Gastroesophageal sphincter (tissue), 3 donors: ENCODE data around the gene WIPF2.

ENCODE experiments used
- POLR2AphosphoS5 ChIP-seq: sonication (generic); formaldehyde crosslinking; IDR thresholded peaks from one replicate; pipeline ENCODE4 v1.6.1; 2017; ENCODE audit warnings: antibody characterized with exemption
- TF ChIP-seq, protein P1 (sequence below), 4 experiments: fragments of 200-600 bp in 2 of 4; fragments of 450-650 bp in 2 of 4; sonication (generic) in 1 of 4; IDR thresholded peaks; one replicate each; pipeline ENCODE4 v1.5.1; 2017 to 2019; ENCODE audit warnings: antibody characterized with exemption in 4 of 4, mild to moderate bottlenecking in 2 of 4, moderate library complexity in 2 of 4

DNA sequence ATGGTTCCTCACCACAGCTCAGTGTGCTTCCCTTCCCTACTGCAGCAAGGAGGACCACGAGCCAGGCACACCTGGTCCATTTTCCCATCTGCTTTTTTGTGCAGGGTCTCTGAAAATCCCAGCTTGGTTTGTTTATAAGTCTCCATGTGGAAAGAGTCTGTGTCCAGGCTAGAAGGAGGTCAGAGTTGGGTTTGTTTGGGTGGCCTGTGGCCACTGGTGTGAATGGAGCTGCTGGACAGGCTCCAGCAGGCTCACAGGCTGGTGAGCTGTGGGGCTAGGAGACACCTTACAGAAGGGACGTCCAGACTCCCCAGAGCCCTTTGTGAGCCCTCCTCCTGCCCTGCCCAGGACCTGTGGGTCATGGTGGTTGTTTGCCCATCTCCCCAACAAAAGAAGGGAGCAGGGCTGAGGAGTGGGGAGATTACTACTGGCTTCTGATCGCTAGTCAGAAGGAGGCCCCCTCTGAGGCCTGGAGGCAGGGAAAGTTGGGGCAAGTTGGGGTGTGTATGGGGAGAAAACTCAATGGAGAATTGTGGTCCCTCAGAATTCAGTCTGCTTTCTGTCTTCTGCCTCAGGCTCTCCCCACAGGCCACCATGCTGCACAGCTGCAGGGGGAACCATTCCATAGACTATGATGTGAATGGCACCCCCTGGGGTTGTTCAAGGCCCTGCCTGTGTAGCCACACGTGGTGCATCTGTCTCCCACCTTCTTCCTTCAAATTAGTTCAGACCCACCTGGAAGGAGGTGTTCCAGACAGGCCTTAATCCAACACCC lies 94.0 kb downstream of the WIPF2 start:
- TF ChIP-seq, protein P1, sequence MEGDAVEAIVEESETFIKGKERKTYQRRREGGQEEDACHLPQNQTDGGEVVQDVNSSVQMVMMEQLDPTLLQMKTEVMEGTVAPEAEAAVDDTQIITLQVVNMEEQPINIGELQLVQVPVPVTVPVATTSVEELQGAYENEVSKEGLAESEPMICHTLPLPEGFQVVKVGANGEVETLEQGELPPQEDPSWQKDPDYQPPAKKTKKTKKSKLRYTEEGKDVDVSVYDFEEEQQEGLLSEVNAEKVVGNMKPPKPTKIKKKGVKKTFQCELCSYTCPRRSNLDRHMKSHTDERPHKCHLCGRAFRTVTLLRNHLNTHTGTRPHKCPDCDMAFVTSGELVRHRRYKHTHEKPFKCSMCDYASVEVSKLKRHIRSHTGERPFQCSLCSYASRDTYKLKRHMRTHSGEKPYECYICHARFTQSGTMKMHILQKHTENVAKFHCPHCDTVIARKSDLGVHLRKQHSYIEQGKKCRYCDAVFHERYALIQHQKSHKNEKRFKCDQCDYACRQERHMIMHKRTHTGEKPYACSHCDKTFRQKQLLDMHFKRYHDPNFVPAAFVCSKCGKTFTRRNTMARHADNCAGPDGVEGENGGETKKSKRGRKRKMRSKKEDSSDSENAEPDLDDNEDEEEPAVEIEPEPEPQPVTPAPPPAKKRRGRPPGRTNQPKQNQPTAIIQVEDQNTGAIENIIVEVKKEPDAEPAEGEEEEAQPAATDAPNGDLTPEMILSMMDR (IDR thresholded peaks at IDR 0.05) = no peak
- no peak for TF ChIP-seq POLR2AphosphoS5
